Colonic mucosa (tissue), 4 donors: ENCODE results near the gene WASF1. TPM values are rescaled to one million over a fixed set of nuclear protein-coding genes. Genes with fewer than 3 reads are reported as not detected.
"Not testable (repeated sequence)": the region's sequence is repeated elsewhere in the genome, so short reads cannot be mapped to it uniquely, and the experiment has no call there.

Experiments used
- DNase-seq: peaks from one replicate; pipeline ENCODE4 v3.0.0-alpha.2; 2020
- H3K27ac ChIP-seq: fragments of 200-600 bp; one replicate; pipeline ENCODE4 v1.8.0; 2021
- H3K27me3 ChIP-seq: fragments of 200-600 bp; one replicate; pipeline ENCODE4 v1.8.0; 2021
- H3K36me3 ChIP-seq: fragments of 200-600 bp; one replicate; pipeline ENCODE4 v1.8.0; 2021
- H3K4me1 ChIP-seq: fragments of 200-600 bp; one replicate; pipeline ENCODE4 v1.8.0; 2021; ENCODE audit warnings: mild to moderate bottlenecking
- H3K4me3 ChIP-seq: fragments of 200-600 bp; one replicate; pipeline ENCODE4 v1.8.0; 2021
- H3K9ac ChIP-seq, 2 donors: one replicate each; pipeline ENCODE4 v1.7.0; 2013; ENCODE audit warnings: control low read depth in 2 of 2, low read depth in 2 of 2, low read length in 2 of 2
- H3K9me3 ChIP-seq: fragments of 200-600 bp; one replicate; pipeline ENCODE4 v1.8.0; 2021
- CTCF ChIP-seq: fragments of 200-600 bp; IDR thresholded peaks from one replicate; pipeline ENCODE4 v1.8.0; 2022; ENCODE audit warnings: antibody characterized with exemption, mild to moderate bottlenecking
- intact Hi-C: fragments of 100-400 bp; cut with DNase I; formaldehyde crosslinking; loops from one replicate; pipeline ENCODE4 v1.14.1; 2022
- total RNA-seq, 2 donors: library from RNA; stranded (reverse); fragmentation: NEBNext Ultra II Directional in 1 of 2; extraction: Animal tissue kit (Norgen Biotek cat#: 25700) in 1 of 2; gene quantifications; one replicate each; pipeline ENCODE4 v1.2.1, GENCODE V29; 2021
- donor health status: healthy.
- donor health status: DM: no; HTN: no; CAD: no.
- donor health status: DM: no; HTN: no; CAD: no.

Gene WASF1
- total RNA-seq, 2 donors from 2014 or later = 2.2 to 4.8 TPM

GRCh38 chr6:110139052-110139451 lies 40.4 kb downstream of the WASF1 start:
- intact Hi-C loops = no loop called here
- no peak for DNase-seq
- H3K36me3 ChIP-seq = no peaks in the 10 kb centered on the region
- H3K4me3 ChIP-seq = no peak overlapping the region
- TF ChIP-seq CTCF = no peak
- H3K4me1 ChIP-seq = no peaks in the 10 kb centered on the region
- no peak overlapping the region for H3K9ac ChIP-seq
- no peaks in the 10 kb centered on the region for H3K27me3 ChIP-seq
- no peaks in the 10 kb centered on the region for H3K9me3 ChIP-seq
- no peak overlapping the region for H3K27ac ChIP-seq

DNA sequence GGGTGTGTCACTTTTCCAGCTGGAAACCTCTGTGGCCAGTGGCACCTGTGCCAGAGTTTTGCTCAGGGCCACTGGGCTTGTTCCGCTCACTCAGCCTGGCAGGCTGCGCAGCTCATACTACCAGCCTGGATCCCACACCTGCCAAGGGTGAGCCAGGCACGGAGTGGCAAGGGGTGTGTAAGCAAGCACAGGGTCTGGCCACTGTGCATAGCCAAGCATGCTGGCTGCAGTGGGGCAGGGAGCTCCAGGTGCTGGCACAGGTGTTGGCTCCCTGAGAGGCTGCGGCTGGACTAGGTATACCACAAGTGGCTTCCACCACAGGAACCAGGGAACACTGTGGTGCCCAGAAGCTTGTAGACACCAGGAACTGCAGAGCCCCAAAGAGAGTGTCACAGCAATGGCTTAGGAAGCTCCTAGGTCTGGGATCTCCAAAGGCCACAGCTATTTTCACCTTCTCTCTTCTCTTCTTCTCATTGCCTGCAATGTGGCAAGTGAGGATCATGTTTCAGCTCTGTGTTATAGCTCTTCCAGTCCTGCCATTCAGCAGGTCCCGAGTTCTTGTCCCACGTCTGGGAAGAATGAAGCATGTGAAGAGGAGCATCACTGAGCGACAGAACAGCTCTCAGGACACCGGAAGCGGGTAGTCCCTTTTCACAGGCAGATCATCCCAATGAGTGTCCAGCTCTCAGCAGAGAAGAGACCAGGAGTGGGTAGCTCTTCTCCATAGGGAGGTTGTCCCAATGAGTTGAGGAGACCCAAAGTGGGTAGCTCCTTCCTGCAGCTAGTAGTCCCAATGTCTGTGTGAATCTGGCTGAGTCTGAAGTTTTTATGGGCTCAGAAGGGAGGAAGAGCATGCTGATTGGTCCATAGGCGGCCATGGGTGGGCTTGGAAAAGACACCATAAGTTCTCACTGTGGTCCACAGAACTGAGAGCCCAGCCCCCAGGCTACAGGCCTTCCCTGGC lies 41.3 kb downstream of the WASF1 start:
- DNase-seq = no peak
- no peaks in the 10 kb centered on the region for H3K27me3 ChIP-seq
- no peak overlapping the region for H3K4me3 ChIP-seq
- no peaks in the 10 kb centered on the region for H3K36me3 ChIP-seq
- intact Hi-C loops = no loop called here
- H3K4me1 ChIP-seq = no peaks in the 10 kb centered on the region
- H3K27ac ChIP-seq = no peak overlapping the region
- H3K9me3 ChIP-seq = no peaks in the 10 kb centered on the region
- no peak for TF ChIP-seq CTCF
- no peak overlapping the region for H3K9ac ChIP-seq

- no peak overlapping the region for H3K9ac ChIP-seq
- no peaks in the 10 kb centered on the region for H3K36me3 ChIP-seq
- intact Hi-C loops = no loop called here
- H3K9me3 ChIP-seq = no peaks in the 10 kb centered on the region
- H3K27me3 ChIP-seq = no peaks in the 10 kb centered on the region
- DNase-seq = no peak
- no peak overlapping the region for H3K4me3 ChIP-seq
- no peaks in the 10 kb centered on the region for H3K4me1 ChIP-seq
- TF ChIP-seq CTCF = no peak
- no peak overlapping the region for H3K27ac ChIP-seq
Measured at GRCh38 chr6:110130362-110130761, 49.1 kb downstream of the WASF1 start.

DNA sequence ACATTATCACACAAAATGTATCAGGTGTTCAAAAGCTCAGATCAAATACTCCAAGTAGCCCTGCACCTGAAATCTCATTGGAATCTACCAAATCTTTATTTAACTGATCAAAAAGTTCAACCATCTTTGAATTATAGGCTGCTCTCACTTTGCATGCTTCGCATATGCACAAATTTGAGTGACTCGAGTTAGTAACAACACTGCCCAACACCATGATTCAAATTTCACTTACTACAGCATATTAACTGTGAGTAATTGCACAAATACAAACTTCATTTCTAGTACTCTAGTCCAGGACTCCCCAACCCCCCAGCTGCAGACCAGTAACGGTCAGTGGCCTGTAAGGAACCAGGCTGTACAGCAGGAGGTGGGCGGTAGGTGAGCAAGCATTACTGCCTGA lies 51.1 kb downstream of the WASF1 start:
- no peak overlapping the region for H3K27ac ChIP-seq
- H3K9ac ChIP-seq = no peak overlapping the region
- no peak for DNase-seq
- H3K4me1 ChIP-seq = no peaks in the 10 kb centered on the region
- no peaks in the 10 kb centered on the region for H3K36me3 ChIP-seq
- no peak overlapping the region for H3K4me3 ChIP-seq
- no peak for TF ChIP-seq CTCF
- no peaks in the 10 kb centered on the region for H3K27me3 ChIP-seq
- no peaks in the 10 kb centered on the region for H3K9me3 ChIP-seq
- intact Hi-C loops = no loop called here

GRCh38 chr6:110125361-110125760 lies 54.1 kb downstream of the WASF1 start:
- Histone ChIP-seq H3K4me1 (no peaks in the 10 kb centered on the region), H3K36me3 (no peaks in the 10 kb centered on the region), H3K27ac (no peak overlapping the region), H3K27me3 (no peaks in the 10 kb centered on the region), H3K4me3 (no peak overlapping the region), H3K9ac (no peak overlapping the region), H3K9me3 (no peaks in the 10 kb centered on the region)
- no peak for TF ChIP-seq CTCF
- intact Hi-C loops = no loop called here
- DNase-seq = no peak

- H3K27me3 ChIP-seq, intact Hi-C loops, H3K9ac ChIP-seq, H3K36me3 ChIP-seq, DNase-seq, H3K4me3 ChIP-seq, H3K27ac ChIP-seq, H3K4me1 ChIP-seq, H3K9me3 ChIP-seq: not testable (repeated sequence)
Measured at GRCh38 chr6:110121655-110122054, 57.8 kb downstream of the WASF1 start.
